CD8-positive, alpha-beta memory T cell (primary cell): ENCODE data around the gene NDUFA6. TPM values are rescaled to one million over a fixed set of nuclear protein-coding genes. Genes with fewer than 3 reads are reported as not detected.

Experiments used
- CTCF ChIA-PET: fragments of 350-600 bp; sonication (Branson Sonifier 250); formaldehyde crosslinking; loops from one replicate; lab custom pipeline; 2021; ENCODE audit warnings: antibody characterized with exemption; lab: Charles Lee
- POLR2A ChIA-PET: fragments of 350-600 bp; sonication (Branson Sonifier 250); formaldehyde crosslinking; loops from one replicate; lab custom pipeline; 2021; ENCODE audit warnings: antibody characterized with exemption; lab: Charles Lee
- DNase-seq, 5 donors: peaks; one replicate each; pipeline versions ENCODE4 v3.0.0 to v3.0.0-alpha.2; 2020 to 2022; ENCODE audit warnings: mixed read lengths in 1 of 5
- H3K27ac ChIP-seq: one replicate; pipeline ENCODE4 v1.7.0; 2013; ENCODE audit warnings: low read depth, mild to moderate bottlenecking, low read length, moderate library complexity
- H3K27me3 ChIP-seq: 2 replicates; pipeline ENCODE4 v1.7.0; 2013; ENCODE audit warnings: low read length, mild to moderate bottlenecking; ENCODE audit not compliant: insufficient read depth, poor library complexity, severe bottlenecking
- H3K36me3 ChIP-seq: 2 replicates; pipeline ENCODE4 v1.7.0; 2013; ENCODE audit warnings: mild to moderate bottlenecking, low read length, moderate library complexity; ENCODE audit not compliant: insufficient read depth
- H3K4me1 ChIP-seq: 2 replicates; pipeline ENCODE4 v1.7.0; 2013; ENCODE audit warnings: mild to moderate bottlenecking, low read length, moderate library complexity; ENCODE audit not compliant: insufficient read depth
- H3K4me3 ChIP-seq: 2 replicates; pipeline ENCODE4 v1.7.0; 2013; ENCODE audit warnings: mild to moderate bottlenecking, low read length
- H3K9me3 ChIP-seq: 2 replicates; pipeline ENCODE4 v1.7.0; 2013; ENCODE audit warnings: mild to moderate bottlenecking, low read length
- H3K27ac Mint-ChIP-seq, 8 donors: one replicate each; pipeline ENCODE4 v1.8.0; 2020 to 2021; ENCODE audit warnings: mixed read lengths in 8 of 8, mild to moderate bottlenecking in 6 of 8, inconsistent platforms in 3 of 8, moderate library complexity in 3 of 8
- H3K27me3 Mint-ChIP-seq, 2 donors: one replicate each; pipeline ENCODE4 v1.8.0; 2020 to 2021; ENCODE audit warnings: mixed read lengths in 2 of 2, mild to moderate bottlenecking in 1 of 2, moderate library complexity in 1 of 2
- H3K36me3 Mint-ChIP-seq, 3 donors: one replicate each; pipeline ENCODE4 v1.8.0; 2020 to 2021; ENCODE audit warnings: mixed read lengths in 3 of 3, inconsistent platforms in 1 of 3, mild to moderate bottlenecking in 1 of 3
- H3K4me1 Mint-ChIP-seq, 3 donors: one replicate each; pipeline ENCODE4 v1.8.0; 2020 to 2021; ENCODE audit warnings: mixed read lengths in 3 of 3, inconsistent platforms in 1 of 3, mild to moderate bottlenecking in 1 of 3
- H3K4me3 Mint-ChIP-seq, 7 donors: one replicate each; pipeline ENCODE4 v1.8.0; 2020 to 2021; ENCODE audit warnings: mixed read lengths in 7 of 7, mild to moderate bottlenecking in 6 of 7, moderate library complexity in 4 of 7, inconsistent platforms in 2 of 7
- H3K9me3 Mint-ChIP-seq, 5 donors: one replicate each; pipeline ENCODE4 v1.8.0; 2020 to 2022; ENCODE audit warnings: mixed read lengths in 5 of 5, mild to moderate bottlenecking in 3 of 5, moderate library complexity in 2 of 5, inconsistent platforms in 1 of 5
- polyA plus RNA-seq: library from polyadenylated mRNA; unstranded; fragments of 300-500 nt; fragmentation: Illumina TruSeq; gene quantifications from one replicate; pipeline ENCODE4 v1.2.3, GENCODE V29; 2021
- total RNA-seq, 2 experiments: library from RNA; stranded (reverse); gene quantifications; one replicate each; pipeline ENCODE4 v1.2.3, GENCODE V29; 2021

The NDUFA6 gene
- total and polyA plus RNA-seq, 3 experiments from 2014 or later = 106 to 140 (median 126) TPM

DNA sequence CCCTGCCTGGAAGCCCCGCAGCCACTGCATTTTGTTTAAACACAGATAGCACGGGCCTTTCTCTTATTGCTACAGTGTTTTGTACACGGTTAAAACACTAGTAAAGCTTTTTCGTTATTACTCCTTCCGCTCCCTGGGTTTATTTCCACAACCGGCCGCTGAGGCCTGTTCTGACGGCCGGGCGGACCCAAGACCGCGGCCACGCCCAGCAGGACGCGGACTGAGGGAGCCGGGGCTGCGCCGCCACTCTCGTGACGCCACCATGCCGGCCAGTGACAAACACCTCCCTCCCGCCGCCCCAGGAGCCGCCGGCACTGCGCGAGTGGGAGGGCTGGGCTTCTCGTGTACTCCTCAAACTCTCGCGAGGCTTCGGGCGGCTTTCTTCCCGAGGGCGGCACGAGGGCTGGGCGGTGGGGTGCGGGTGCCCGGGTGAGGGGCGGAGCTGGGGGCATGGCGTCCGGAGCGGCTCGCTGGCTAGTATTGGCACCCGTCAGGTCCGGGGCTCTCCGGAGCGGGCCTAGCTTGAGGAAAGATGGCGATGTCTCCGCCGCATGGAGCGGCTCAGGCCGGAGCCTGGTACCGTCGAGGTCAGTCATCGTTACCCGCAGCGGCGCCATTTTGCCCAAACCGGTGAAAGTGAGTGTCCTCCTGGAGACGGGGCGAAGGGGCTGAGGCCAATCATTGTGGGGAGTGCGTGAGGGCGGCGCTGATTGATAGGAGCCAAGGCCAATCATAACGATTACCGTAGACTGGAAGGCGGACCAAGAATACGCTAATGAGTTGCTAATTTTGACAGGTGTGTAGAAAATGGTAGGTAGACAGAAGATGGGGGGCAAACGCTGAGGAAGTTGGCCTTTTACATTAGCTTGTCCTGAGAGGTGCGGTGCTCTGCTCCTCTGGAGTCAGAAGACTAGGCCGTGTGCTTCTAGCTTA is 11.0 kb downstream of the NDUFA6 start, which contains the start of gene SMDT1:
TSS of gene SMDT1 (plus strand) at position 382 of the 933 bp plus-strand sequence. CDS start at position 451, 69 bp downstream.
- Mint-ChIP-seq H3K9me3 (no peaks in the 10 kb centered on the region), H3K4me1 (peaks cover 30 to 57% (median 37%) of the 10 kb centered on the region in 3 donors), H3K36me3 (peaks cover 2 to 40% (median 6%) of the 10 kb centered on the region in 3 donors), H3K4me3 (peak within 1 kb of the TSS; percentile 93 to 98 (median 96)), H3K27me3 (no peaks in the 10 kb centered on the region), H3K27ac (peak within 1 kb of the TSS; percentile 97 to 100 (median 98))
- Histone ChIP-seq H3K27ac (peak within 1 kb of the TSS; percentile 92), H3K27me3 (no peaks in the 10 kb centered on the region), H3K36me3 (peaks cover 17% of the 10 kb centered on the region), H3K9me3 (no peaks in the 10 kb centered on the region), H3K4me1 (peaks cover 24% of the 10 kb centered on the region), H3K4me3 (peak within 1 kb of the TSS; percentile 81)
- peak; percentile 98 to 99 (median 99) for DNase-seq
- CTCF ChIA-PET = interaction anchor here (2.0 to 4.7 kb wide), 3 partner anchors 10 to 365 kb away, joined by 4 to 41 read pairs (median 9); partner anchors contain the start of gene NDUFA6
- POLR2A ChIA-PET = interaction anchor here (0.5 to 3.0 kb wide), 11 partner anchors 9 to 365 kb away, joined by 3 to 68 read pairs (median 5); partner anchors contain the start of genes CCDC134, CENPM, NAGA and NDUFA6

DNA sequence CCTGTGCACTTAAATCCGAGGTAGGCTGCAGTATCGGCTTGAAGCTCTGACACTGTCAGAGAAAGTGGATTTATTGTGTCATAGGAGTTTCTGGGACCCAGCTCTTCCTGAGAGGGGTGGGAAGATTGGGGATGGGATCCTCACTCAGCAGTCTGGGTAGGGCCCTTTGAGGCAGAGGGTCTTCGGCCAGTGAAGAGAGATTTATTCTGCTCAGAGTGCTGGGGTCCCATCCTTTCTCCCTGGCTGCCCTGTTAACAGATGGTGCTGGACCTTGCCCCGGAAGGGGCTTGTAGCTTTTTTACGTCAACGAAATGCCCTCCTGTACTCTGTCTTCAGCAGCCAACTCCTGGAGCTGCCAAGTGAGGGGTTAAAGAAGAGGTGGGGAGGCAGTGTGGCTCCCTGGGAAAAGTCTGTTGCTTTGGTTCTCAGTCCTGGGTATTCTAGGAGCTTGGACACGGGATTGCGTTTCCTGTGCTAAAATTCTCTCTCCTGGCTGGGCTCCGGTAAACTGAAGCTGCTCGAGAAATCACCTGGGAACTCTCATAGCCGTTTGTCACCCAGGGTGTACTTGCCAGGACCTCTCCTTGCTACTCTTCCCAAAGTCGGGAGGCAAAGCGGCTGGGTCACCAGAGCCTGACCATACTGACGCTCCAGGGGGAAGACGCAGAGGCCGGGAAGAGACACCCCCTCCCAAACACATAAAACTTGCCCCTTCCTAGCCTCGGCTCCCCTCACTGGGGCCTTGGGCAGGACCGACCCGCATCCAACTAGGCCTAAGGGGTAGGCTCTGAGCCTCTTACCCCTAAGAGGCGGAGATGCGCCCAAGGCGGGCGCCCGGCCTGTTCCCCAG is 11.9 kb downstream of the NDUFA6 start:
- Histone ChIP-seq H3K4me1 (peaks cover 24% of the 10 kb centered on the region), H3K27ac (peak overlapping the region; percentile 92), H3K36me3 (peaks cover 13% of the 10 kb centered on the region), H3K9me3 (no peaks in the 10 kb centered on the region), H3K27me3 (no peaks in the 10 kb centered on the region), H3K4me3 (peak overlapping the region; percentile 81)
- Mint-ChIP-seq H3K27ac (peak overlapping the region; percentile 97 to 100 (median 98)), H3K4me3 (peak overlapping the region; percentile 93 to 98 (median 96)), H3K36me3 (peaks cover 2 to 33% (median 6%) of the 10 kb centered on the region in 3 donors), H3K27me3 (no peaks in the 10 kb centered on the region), H3K9me3 (no peaks in the 10 kb centered on the region), H3K4me1 (peaks cover 30 to 57% (median 37%) of the 10 kb centered on the region in 3 donors)
- CTCF ChIA-PET = interaction anchor here (2.2 to 4.7 kb wide), 2 partner anchors 9 to 12 kb away, joined by 9 to 41 read pairs; partner anchors contain the start of gene NDUFA6
- DNase-seq = no peak
- POLR2A ChIA-PET = interaction anchor here (0.5 to 3.0 kb wide), 5 partner anchors 8 to 290 kb away, joined by 3 to 68 read pairs (median 6); partner anchors contain the start of genes NAGA and NDUFA6

DNA sequence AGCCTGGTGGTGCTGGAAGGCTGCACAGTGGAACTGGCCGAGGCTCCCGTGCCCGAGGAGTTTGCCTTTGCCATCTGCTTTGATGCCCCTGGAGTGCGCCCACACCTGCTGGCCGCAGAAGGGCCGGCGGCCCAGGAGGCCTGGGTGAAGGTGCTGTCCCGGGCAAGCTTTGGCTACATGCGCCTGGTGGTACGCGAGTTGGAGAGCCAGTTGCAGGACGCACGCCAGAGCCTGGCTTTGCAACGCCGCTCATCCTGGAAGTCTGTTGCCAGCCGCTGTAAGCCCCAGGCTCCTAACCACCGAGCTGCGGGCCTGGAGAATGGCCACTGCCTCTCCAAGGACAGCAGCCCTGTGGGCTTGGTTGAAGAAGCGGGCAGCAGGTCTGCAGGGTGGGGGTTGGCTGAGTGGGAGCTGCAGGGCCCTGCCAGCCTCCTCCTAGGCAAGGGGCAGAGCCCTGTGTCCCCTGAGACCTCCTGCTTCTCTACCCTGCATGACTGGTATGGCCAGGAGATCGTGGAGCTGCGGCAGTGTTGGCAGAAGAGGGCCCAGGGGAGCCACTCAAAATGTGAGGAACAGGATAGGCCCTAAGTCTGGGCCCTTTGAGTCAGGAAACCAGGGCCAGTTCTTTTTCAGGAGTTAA is 13.0 kb downstream of the NDUFA6 start:
- H3K27ac Mint-ChIP-seq = peak overlapping the region in 7 of 8 donors; percentile 23 to 99 (median 79)
- Histone ChIP-seq H3K27me3 (no peaks in the 10 kb centered on the region), H3K4me1 (peaks cover 24% of the 10 kb centered on the region), H3K36me3 (peaks cover 3% of the 10 kb centered on the region), H3K9me3 (no peaks in the 10 kb centered on the region), H3K27ac (no peak overlapping the region), H3K4me3 (no peak overlapping the region)
- DNase-seq = no peak
- ChIA-PET POLR2A (interaction anchor here (2.9 kb wide), 1 partner anchor 7 kb away, joined by 19 read pairs; the partner anchor contains the start of gene NAGA), CTCF (interaction anchor here (2.2 to 4.7 kb wide), 2 partner anchors 8 to 13 kb away, joined by 9 to 41 read pairs; partner anchors contain the start of gene NDUFA6)
- H3K4me1 Mint-ChIP-seq = peaks cover 34 to 63% (median 41%) of the 10 kb centered on the region in 3 donors
- H3K36me3 Mint-ChIP-seq = peaks cover 2 to 23% (median 3%) of the 10 kb centered on the region in 3 donors
- peak overlapping the region in 1 of 7 donors; percentile 82 for H3K4me3 Mint-ChIP-seq
- H3K9me3 Mint-ChIP-seq = no peaks in the 10 kb centered on the region
- no peaks in the 10 kb centered on the region for H3K27me3 Mint-ChIP-seq

DNA sequence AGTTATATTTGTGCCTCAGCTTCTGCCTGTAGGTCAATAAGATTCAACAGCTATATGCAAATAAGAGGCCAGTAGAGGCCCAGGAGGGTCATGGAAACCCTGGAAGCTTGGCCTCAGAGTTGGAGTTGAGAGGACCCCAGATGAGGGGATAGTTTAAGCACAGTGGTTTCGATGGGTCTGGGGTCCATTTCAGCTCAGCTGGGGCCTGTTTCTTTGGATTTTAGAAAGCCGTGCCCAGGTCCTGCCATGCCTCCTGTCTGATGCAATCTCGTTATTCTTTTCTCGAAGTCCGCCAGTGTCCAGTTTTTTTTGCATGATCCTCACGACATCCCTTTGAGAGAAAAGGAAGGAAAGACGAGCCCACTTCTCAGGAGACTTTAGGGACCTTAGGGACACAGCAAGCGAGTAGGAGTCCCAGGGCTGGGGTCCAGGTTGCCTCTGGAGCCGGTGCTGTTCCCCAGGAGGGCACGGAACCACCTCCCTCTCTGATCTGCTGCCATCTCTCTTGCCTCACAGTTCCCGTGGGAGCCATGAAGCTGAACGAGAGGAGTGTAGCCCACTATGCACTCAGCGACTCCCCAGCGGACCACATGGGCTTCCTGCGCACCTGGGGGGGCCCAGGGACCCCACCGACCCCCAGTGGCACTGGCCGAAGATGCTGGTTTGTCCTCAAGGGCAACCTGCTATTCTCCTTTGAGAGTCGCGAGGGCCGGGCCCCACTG is 13.6 kb downstream of the NDUFA6 start:
- peaks cover 24% of the 10 kb centered on the region for H3K4me1 ChIP-seq
- Mint-ChIP-seq H3K27me3 (no peaks in the 10 kb centered on the region), H3K36me3 (peaks cover 0 to 17% (median 2%) of the 10 kb centered on the region in 3 donors), H3K4me1 (peaks cover 33 to 60% (median 37%) of the 10 kb centered on the region in 3 donors), H3K9me3 (no peaks in the 10 kb centered on the region), H3K27ac (peak overlapping the region in 4 of 8 donors; percentile 11 to 56 (median 35)), H3K4me3 (peak overlapping the region in 1 of 7 donors; percentile 82)
- H3K27ac ChIP-seq = no peak overlapping the region
- H3K4me3 ChIP-seq = no peak overlapping the region
- POLR2A ChIA-PET = interaction anchor here (1.1 kb wide), 1 partner anchor 13 kb away, joined by 5 read pairs; no protein-coding TSS in a partner anchor
- no peaks in the 10 kb centered on the region for H3K9me3 ChIP-seq
- CTCF ChIA-PET = interaction anchor here (0.7 kb wide), 1 partner anchor 361 kb away, joined by 3 read pairs; no protein-coding TSS in a partner anchor
- no peaks in the 10 kb centered on the region for H3K36me3 ChIP-seq
- no peaks in the 10 kb centered on the region for H3K27me3 ChIP-seq
- no peak for DNase-seq

DNA sequence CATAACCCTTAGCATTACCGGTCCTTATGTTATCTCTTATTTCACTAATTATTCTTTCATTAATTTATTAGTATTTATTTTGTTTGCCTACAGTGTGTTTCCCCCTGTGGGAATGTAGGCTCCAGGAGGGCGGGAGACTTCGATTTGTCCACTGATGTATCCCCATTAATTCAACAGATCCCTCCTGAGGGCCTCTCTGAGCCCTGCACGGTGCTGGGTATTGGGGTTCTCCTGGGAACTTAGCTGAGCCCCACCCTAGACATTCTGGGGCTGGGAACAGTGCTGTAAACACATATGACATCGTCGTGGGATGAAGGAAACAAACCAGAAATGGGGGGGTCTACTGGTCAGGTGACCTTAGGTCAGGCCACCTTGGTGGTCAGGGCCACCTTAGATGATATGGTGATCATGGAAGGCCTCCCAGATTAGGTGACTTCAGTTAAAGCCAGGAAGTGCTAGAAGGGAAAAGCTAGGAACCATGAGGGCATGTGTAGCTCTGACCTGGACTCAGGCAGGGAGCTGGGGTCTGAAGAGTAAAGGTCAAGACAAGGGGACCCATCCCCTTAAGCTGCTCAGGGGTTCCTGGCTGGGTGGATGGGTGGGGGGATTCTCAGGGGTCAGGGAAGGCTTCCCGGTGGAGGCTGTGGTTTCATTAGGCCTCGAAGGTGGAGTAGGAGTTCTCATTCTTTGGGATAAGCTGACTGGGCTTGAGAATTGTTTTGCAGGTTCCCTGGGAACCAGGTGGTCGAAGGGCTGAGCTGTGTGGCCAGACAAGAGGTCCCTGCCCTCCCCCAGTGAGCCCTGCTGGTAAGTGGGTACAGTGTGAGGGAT is 15.5 kb downstream of the NDUFA6 start:
- ChIA-PET POLR2A (no interaction called here), CTCF (interaction anchor here (0.8 to 1.6 kb wide), 2 partner anchors 16 to 363 kb away, joined by 3 to 10 read pairs; partner anchors contain the start of gene NDUFA6)
- Histone ChIP-seq H3K4me3 (peak overlapping the region; percentile 39), H3K4me1 (peaks cover 31% of the 10 kb centered on the region), H3K9me3 (no peaks in the 10 kb centered on the region), H3K27me3 (no peaks in the 10 kb centered on the region), H3K27ac (no peak overlapping the region), H3K36me3 (no peaks in the 10 kb centered on the region)
- Mint-ChIP-seq H3K4me1 (peaks cover 38 to 62% (median 40%) of the 10 kb centered on the region in 3 donors), H3K4me3 (peak overlapping the region; percentile 36 to 82 (median 62)), H3K27ac (peak overlapping the region in 7 of 8 donors; percentile 42 to 91 (median 64)), H3K36me3 (peaks cover 0 to 10% (median 0%) of the 10 kb centered on the region in 3 donors), H3K9me3 (no peaks in the 10 kb centered on the region), H3K27me3 (no peaks in the 10 kb centered on the region)
- DNase-seq = no peak
